ENCODE measurements around the gene CACNB4. TPM values are rescaled to one million over a fixed set of nuclear protein-coding genes. Genes with fewer than 3 reads are reported as not detected.

CACNB4 gene
- total RNA-seq, 1 experiment from 2014 or later = not detected

- no peak overlapping the region for H3K4me2 ChIP-seq (ENCODE audit: low read length)
- H3K9me2 ChIP-seq (replicated peaks; ENCODE audit: low read length) = no peaks in the 10 kb centered on the region
- H4K20me1 ChIP-seq (ENCODE audit: low read length) = no peaks in the 10 kb centered on the region
- no peak for TF ChIP-seq EZH2 (IDR thresholded peaks at IDR 0.05; ENCODE audit: low read length, unreplicated experiment)
- no peak for TF ChIP-seq EZH2phosphoT487 (IDR thresholded peaks at IDR 0.05; ENCODE audit: borderline replicate concordance, low read length)
- TF ChIP-seq CTCF (conservative IDR thresholded peaks at IDR 0.05; ENCODE audit: low read depth, low read length) = no peak
- DNase-seq (no peak), ATAC-seq (no peak)
- no peak overlapping the region for H3K4me3 ChIP-seq (ENCODE audit: low read length)
- H3F3A ChIP-seq (ENCODE audit: low read length, unreplicated experiment) = no peaks in the 10 kb centered on the region
- no peaks in the 10 kb centered on the region for H3K9me3 ChIP-seq (ENCODE audit: low read length)
- H3K9ac ChIP-seq (ENCODE audit: low read length) = no peak overlapping the region
- H2AFZ ChIP-seq (ENCODE audit: low read length) = no peak overlapping the region
- no peaks in the 10 kb centered on the region for H3K36me3 ChIP-seq (ENCODE audit: low read depth, low read length)
- ChIA-PET CTCF (no interaction called here), POLR2A (ENCODE audit: unreplicated experiment) (no interaction called here)
- peaks cover 77% of the 10 kb centered on the region for H3K27me3 ChIP-seq (ENCODE audit: low read length)
- H3K4me1 ChIP-seq (ENCODE audit: insufficient read depth, low read length) = no peaks in the 10 kb centered on the region
- BruUV-seq (replicated peaks) = no TSS peak
- H3K27ac ChIP-seq (ENCODE audit: low read length) = no peak overlapping the region
- H3K79me2 ChIP-seq (ENCODE audit: low read length) = no peaks in the 10 kb centered on the region
- intact Hi-C loops (cut with micrococcal nuclease) = no loop called here
Measured at GRCh38 chr2:151968770-151969470, 129.9 kb downstream of the CACNB4 start.

GRCh38 chr2:151967829-151968722 lies 130.8 kb downstream of the CACNB4 start:
- Histone ChIP-seq H3K4me3 (ENCODE audit: low read length) (no peak overlapping the region), H3K9me2 (replicated peaks; ENCODE audit: low read length) (no peaks in the 10 kb centered on the region), H3K27ac (ENCODE audit: low read length) (no peak overlapping the region), H3K27me3 (ENCODE audit: low read length) (peaks cover 69% of the 10 kb centered on the region), H3K9me3 (ENCODE audit: low read length) (no peaks in the 10 kb centered on the region), H3K79me2 (ENCODE audit: low read length) (no peaks in the 10 kb centered on the region), H3K36me3 (ENCODE audit: low read depth, low read length) (no peaks in the 10 kb centered on the region), H3K4me2 (ENCODE audit: low read length) (no peak overlapping the region), H3K4me1 (ENCODE audit: insufficient read depth, low read length) (no peaks in the 10 kb centered on the region), H2AFZ (ENCODE audit: low read length) (no peak overlapping the region), H4K20me1 (ENCODE audit: low read length) (no peaks in the 10 kb centered on the region), H3K9ac (ENCODE audit: low read length) (no peak overlapping the region), H3F3A (ENCODE audit: low read length, unreplicated experiment) (no peaks in the 10 kb centered on the region)
- DNase-seq (no peak), ATAC-seq (no peak)
- POLR2A ChIA-PET (ENCODE audit: unreplicated experiment) = no interaction called here
- no TSS peak for BruUV-seq (replicated peaks)
- TF ChIP-seq EZH2phosphoT487 (IDR thresholded peaks at IDR 0.05; ENCODE audit: borderline replicate concordance, low read length) (no peak), EZH2 (IDR thresholded peaks at IDR 0.05; ENCODE audit: low read length, unreplicated experiment) (no peak), CTCF (conservative IDR thresholded peaks at IDR 0.05; ENCODE audit: low read depth, low read length) (no peak)
- intact Hi-C loops (cut with micrococcal nuclease) = no loop called here
- CTCF ChIA-PET = no interaction called here

- Histone ChIP-seq H3K79me2 (ENCODE audit: low read length) (no peaks in the 10 kb centered on the region), H3K27ac (ENCODE audit: low read length) (no peak overlapping the region), H3K4me3 (ENCODE audit: low read length) (no peak overlapping the region), H4K20me1 (ENCODE audit: low read length) (no peaks in the 10 kb centered on the region), H3K9me3 (ENCODE audit: low read length) (no peaks in the 10 kb centered on the region), H3K27me3 (ENCODE audit: low read length) (peaks cover 67% of the 10 kb centered on the region), H3K9ac (ENCODE audit: low read length) (no peak overlapping the region), H3K9me2 (replicated peaks; ENCODE audit: low read length) (no peaks in the 10 kb centered on the region), H3K4me2 (ENCODE audit: low read length) (no peak overlapping the region), H3K4me1 (ENCODE audit: insufficient read depth, low read length) (no peaks in the 10 kb centered on the region), H2AFZ (ENCODE audit: low read length) (no peak overlapping the region), H3F3A (ENCODE audit: low read length, unreplicated experiment) (no peaks in the 10 kb centered on the region), H3K36me3 (ENCODE audit: low read depth, low read length) (no peaks in the 10 kb centered on the region)
- TF ChIP-seq CTCF (conservative IDR thresholded peaks at IDR 0.05; ENCODE audit: low read depth, low read length) = no peak
- TF ChIP-seq EZH2phosphoT487 (IDR thresholded peaks at IDR 0.05; ENCODE audit: borderline replicate concordance, low read length) = no peak
- TF ChIP-seq EZH2 (IDR thresholded peaks at IDR 0.05; ENCODE audit: low read length, unreplicated experiment) = no peak
- intact Hi-C loops (cut with micrococcal nuclease) = no loop called here
- DNase-seq (no peak), ATAC-seq (no peak)
- ChIA-PET CTCF (no interaction called here), POLR2A (ENCODE audit: unreplicated experiment) (no interaction called here)
- no TSS peak for BruUV-seq (replicated peaks)
Measured at GRCh38 chr2:151965884-151966283, 133.0 kb downstream of the CACNB4 start.

Data from PC-3 (cell line).